HG03159 (cell line): ENCODE results near the gene HOXB2.

ENCODE experiments used
- ATAC-seq: cut with Tn5 transposase; IDR thresholded peaks from one replicate; pipeline ENCODE4 v1.9.1; 2021; ENCODE audit warnings: mild to moderate bottlenecking, moderate library complexity; ENCODE audit not compliant: unreplicated experiment

HOXB2 gene

DNA sequence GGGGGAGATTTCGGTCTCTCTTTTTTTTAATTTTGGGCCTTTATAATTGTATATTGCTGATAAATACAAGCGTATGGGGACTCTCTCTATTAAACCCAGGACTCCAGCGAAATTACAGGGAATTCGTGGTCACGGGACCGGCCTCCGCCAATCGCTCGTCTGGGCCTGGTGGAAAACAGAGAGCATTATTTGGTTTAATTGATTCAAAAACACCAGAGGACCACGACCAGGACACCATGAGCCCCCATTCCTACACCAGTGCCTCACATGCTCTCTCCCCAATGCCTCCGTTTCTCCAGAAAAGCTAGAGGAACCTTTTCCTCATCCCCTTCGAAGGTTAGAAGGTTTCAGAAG is at the start of gene HOXB2:
TSS of gene HOXB2 (minus strand) at position 88 of the 354 bp plus-strand sequence. CDS start 198 bp downstream, outside the sequence.
- no peak for ATAC-seq

- ATAC-seq = no peak
Measured at GRCh38 chr17:48593840-48594537, 49.1 kb upstream of the HOXB2 start.

- no peak for ATAC-seq
Measured at GRCh38 chr17:48593126-48593829, 48.4 kb upstream of the HOXB2 start, which contains the start of gene HOXB5. Gene HOXB5, minus strand, starts transcription at chr17:48593779. Its CDS starts 97 bp downstream, at chr17:48593682.

DNA sequence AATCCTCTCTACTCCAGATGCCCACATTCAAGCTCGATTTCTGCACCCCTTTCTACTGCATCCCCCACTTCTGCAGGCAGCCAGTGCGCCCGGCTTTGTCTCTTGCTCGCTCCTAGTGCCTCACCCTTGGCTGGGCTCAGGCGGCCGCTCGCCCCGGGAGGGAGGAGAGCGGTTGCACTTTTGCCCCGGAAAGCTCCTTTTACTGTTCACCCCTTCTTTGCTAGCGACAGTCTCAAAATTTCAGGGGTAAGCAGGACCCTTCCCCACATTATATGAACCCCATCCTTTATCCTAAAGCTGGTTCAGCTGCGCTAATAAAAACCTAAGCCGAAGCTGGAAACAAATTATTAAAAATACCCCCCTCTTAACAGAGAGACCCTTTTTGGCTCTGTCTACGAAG is 47.7 kb upstream of the HOXB2 start:
- no peak for ATAC-seq

GRCh38 chr17:48592057-48592514 is 47.2 kb upstream of the HOXB2 start:
- ATAC-seq = no peak

DNA sequence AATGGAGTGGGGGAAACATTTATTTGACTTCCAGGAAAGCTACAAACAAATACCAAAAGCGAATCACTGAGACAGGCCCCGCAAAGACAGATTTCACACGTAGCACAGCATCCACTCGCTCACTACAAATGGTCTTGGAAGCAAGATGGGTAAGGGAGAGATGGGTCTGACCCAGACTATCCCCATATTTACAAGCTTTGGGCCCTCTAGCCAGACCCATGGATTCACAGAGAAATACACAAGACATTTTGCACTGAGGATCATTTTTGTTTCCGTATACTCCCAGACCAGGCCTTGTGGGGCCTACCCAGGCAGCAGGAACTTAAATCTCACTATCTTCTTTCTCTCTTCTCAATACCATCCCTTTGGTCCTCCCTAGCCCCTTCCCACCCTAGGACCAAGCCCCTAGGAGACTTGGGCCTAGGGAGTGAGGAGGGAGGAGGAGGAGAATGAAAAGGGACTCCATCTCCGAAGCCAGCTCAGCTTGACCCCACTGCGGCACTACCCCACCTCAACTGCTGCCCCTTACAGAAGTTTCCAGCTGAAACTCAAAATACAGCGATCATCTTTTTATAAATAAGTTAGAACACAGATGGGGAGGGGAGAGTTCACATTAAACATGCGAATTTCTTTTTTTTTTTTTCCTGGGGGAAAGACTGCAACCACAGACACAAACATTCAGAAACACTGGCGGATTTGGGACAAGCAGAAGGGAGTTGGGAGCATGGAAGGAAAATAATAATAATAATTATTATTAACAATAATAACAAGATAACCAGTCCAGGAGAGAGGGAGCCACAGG is 46.5 kb upstream of the HOXB2 start:
- no peak for ATAC-seq

- ATAC-seq = no peak
Measured at GRCh38 chr17:48590607-48591161, 45.8 kb upstream of the HOXB2 start.

DNA sequence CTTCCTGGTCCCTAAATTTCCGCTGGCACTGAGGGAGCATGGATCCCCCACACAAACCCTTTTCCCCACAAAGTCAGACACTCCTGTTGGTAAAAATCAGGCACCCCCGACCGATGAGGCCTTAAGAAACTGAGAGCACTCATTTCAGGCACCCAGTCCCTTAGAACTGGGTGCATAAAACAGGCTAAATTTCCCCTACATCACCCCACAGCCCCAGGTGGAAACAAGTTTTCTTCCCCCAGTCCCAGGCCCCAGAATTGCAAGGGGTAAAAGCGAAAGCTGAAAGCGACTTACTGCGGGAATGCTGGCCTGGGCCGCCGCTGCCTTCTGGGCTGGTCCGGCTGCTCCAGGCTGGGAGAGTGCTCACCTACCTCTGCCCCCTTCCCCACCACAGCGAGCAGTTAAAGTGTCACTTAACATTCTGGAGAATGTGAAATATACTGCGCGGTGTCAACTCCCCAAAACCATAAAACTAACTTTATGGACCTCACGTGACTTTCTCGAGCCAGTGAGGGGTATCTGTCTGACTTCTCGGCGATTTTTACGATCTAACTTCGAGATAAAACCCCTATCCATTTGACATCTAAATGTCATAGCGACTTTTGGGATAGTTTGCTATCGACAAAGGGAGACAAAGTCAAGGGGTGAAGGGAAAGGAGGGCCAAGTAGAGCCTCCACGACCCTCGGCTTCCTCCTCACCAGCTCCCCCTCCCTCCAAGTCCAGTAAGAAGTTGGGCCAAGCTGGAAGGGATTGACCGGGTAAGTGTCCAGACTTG is 45.1 kb upstream of the HOXB2 start, which contains the start of gene HOXB3:
TSS of gene HOXB3 (minus strand) at position 411 of the 776 bp plus-strand sequence. CDS start 37,767 bp downstream, outside the sequence.
- no peak for ATAC-seq

- ATAC-seq = no peak
Measured at GRCh38 chr17:48589060-48589830, 44.3 kb upstream of the HOXB2 start.

DNA sequence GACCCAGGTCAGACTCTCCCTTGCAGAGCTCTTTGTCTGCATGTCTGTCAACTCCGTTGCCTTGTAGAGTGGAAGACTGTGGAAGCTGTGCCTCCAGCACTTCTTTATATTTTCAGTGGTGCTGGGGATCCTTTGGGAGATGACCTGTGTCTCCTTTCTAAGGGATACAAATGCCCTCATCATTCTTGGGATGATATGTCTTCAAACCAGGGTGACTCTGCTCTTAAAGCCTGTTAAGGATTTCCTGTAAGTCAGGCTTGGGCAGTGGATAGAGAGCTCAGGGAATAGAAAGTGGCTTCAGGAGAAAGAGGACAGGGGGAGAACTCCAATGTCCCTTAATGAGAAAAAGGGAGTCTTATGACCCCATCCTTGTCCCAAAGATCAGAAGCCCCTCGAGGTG is 43.6 kb upstream of the HOXB2 start:
- ATAC-seq = no peak

- no peak for ATAC-seq
Measured at GRCh38 chr17:48588074-48588415, 43.1 kb upstream of the HOXB2 start.

DNA sequence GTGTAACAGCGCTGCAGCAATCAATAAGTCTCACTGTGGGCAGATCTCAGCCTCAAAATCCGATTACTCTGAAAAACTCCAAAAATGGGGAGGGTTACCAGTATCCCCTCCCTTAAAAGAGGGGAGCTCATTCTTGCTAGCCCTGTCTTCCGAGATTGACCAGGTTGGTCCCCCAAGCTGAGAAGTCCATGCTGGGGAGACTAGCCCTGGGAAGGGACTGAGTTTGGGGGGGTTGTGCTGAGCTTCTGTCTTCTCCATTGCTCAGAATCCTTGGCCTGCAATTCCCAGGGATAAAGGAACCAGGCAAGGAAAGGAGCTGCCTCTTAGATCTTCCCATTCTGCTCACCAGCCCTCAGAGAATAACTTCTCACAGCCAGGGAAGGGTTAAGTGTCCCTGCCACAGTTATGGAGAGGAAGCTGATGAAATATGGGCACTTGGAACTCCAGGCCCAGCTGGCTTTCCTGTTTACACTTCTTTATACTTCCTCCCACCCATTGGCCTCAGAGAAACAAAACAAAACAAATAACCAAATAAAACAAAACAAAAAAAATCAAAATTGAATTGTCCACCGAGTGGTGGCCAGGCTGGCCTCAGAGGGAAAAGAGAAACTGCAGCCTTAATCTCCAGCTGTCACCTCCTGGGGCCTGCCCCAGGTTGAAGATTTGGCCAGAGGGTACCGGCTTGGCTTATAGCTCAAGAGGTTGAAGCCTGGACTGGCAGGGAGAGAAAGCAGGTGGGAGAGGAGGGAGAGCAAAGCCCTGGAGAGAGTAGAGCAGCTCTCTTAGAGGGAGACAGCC is 42.6 kb upstream of the HOXB2 start:
- no peak for ATAC-seq

DNA sequence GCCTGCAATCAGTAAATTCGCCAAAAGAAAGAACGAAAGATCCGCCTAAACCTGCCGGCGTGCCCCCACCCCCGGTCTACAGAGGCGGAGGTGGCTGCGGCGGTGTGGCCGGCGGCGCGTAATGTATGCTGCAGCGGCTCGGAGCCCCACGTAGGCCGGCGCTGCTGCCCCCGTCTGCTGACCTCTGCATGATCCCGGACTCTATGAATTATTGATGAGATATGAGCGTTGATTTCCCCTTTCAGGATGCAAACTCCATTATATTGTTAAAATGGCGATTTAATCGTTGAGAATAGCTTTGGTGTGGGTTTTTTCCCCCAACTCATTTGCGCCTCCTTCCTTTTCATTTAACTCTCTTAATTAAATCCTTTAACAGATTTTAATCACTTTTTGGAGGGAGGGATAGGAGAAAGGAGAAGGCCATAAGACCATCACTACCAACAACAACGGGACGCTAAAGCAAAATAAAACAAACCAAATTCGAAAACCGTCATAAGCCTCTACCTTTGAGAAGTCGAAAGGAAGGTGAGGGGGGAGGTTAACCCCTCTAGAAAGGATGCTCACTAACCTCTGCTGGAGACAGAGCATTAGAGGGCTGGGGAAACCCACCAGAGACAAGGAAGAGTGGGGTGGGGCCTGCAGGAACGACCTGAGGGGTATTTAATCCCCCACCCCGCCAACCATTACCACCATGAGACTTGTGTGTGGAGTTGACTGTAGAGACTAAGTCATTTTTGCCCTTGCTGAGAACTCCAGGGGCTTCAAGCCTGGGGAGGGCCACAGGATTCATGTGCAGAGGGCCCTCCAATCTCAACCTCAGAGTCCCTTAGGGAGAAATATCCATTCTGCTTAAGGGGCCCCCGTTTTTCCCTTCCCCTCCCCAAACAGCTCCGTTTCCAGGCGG is 41.7 kb upstream of the HOXB2 start:
- no peak for ATAC-seq

- no peak for ATAC-seq
Measured at GRCh38 chr17:48584223-48584741, 39.4 kb upstream of the HOXB2 start.

DNA sequence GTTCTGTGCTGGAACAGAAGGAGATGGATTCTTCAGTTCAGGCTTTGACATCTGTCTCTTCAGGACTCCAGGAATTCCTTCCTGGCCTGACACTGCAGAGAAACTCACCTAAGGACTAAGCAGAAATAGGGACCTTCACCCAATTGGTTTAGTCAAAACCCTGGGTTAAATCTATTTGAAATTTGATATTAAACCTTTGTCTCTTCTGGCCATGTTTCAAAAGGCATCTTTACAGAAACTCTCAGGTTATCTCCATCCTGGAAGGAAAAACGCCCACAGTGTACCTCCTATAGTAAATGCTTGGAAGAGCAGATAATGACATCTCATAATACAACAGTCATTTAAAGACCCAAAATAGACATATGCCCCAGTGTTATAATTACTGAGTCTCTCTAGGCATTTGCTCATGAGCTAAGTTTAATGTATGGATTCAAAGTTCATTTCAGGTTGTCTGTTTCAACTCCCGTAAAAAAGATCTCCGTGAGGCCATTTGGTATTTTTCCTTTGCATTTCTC is 38.9 kb upstream of the HOXB2 start:
- no peak for ATAC-seq

- ATAC-seq = no peak
Measured at GRCh38 chr17:48582750-48583069, 37.8 kb upstream of the HOXB2 start.

- ATAC-seq = no peak
Measured at GRCh38 chr17:48579760-48580554, 35.0 kb upstream of the HOXB2 start.
